Stimulated activated CD4-positive, alpha-beta T cell treated with anti-CD3 and anti-CD28 coated beads, Interleukin-15, amount 100 ng/mL, for 48 hours (primary cell): ENCODE results near the gene SOCS3.

Source experiments
- DNase-seq, 2 donors: peaks; one replicate each; pipeline ENCODE4 v3.0.0-alpha.2; 2020; ENCODE audit warnings: low read depth in 2 of 2

The SOCS3 gene

DNA sequence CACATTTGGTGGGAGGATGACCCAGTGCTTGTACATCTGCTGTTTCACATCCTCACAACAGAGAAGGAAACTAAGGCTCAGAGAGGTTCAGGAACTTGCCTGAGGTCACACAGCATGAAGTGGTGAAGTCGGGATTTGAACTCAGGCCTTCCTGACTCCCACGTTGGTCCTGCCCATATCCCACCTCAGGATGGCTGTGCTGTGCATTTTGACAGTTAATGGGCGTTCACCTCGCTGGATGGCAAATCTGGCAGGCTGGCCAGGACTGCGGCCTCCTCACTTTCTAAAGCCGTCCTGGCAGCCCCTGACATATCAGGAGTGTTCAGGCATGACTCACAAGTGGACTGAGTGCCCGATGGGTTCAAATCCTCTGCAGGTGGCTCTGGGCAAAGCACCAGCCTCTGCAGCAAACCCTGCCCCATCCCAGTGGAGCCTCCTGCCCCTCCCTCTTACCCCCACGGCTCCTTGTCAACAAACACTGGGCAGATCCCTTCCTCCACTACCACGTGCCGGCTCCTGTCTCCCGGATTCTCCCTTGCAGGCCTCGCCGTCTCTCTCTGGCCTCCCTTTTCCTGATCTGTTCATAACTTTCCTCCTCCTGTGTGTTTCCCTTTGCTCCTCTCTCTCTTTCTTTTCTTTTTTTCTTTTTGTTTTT is 29.2 kb downstream of the SOCS3 start:
- no peak for DNase-seq

DNA sequence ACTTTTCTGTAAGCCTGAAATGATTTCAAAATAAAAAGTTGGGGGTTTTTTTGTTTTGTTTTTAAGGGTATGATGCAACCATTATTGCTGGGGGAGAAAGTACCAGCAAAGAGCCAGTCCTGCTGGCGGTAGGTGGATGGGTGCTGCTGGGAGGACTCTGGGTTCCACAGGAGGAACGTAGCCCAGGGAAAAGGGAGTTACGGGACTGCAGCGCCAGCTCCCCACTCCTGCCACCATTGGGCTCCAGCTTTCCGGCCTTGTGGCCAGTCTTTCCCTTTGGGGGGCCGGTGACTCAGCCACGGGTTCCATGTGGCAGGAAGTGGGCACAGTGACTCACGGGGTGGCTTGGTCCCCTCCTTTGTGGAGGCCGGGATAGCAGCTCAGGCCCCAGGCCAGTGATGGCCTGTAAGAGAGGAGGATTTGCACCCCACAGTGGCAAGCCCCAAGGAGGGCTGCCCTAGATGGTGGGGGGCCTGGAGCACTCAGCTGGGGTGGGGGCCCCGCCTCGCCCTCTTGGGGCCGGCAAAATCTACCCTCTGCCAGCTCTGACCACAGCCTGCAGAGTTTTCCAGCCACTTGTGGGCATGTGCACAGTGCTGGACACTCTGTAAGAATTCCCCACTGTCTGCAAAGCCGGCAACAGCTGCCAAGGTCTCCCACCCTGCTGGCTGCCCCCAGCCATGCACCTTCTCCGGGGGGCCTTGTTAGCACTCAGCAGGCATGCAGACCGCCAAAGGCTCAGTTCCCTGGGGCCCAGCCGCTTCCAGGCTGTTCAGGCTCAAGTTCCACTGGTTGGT is 30.4 kb downstream of the SOCS3 start:
- no peak for DNase-seq

- DNase-seq: no peak
These were observed 32.0 kb downstream of the SOCS3 start for GRCh38 chr17:78327880-78328279.

GRCh38 chr17:78325076-78325687 is 34.7 kb downstream of the SOCS3 start:
- DNase-seq: no peak

DNA sequence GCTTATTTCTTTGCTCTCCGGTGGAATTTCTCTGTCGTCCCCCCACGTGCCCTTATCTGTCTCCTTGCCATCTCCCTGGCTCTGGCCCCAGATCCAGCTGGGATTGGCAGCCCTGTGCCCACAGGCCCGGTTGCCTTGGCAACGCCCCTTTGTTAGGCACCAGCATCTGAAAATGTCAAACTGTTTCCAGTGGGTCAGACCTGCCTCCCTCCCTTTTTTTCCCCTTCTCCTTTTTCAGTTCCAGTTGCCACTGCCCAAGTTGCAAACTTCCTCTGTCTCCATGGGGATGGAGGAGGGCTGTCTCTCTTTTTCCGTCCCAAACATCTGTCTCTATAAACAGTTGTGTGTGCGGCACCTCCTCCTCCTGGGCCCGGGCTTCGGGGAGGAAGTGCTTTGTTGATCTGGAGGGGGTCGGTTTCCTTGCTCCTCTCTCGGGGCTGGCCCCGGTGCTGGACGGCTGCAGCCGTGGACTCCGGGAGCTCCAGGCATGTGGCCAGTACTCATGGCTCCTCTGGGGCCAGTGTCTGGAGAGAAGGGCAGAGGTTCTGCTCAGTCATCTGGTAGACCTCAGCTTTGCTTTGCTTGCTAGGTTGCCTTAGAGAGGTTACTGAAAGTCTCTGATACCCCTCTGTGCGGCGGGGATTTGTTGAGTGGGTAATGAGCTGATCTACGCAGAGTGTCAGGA is 35.3 kb downstream of the SOCS3 start:
- no peak for DNase-seq

- no peak for DNase-seq
These were observed 36.0 kb downstream of the SOCS3 start for GRCh38 chr17:78323826-78324390.

DNA sequence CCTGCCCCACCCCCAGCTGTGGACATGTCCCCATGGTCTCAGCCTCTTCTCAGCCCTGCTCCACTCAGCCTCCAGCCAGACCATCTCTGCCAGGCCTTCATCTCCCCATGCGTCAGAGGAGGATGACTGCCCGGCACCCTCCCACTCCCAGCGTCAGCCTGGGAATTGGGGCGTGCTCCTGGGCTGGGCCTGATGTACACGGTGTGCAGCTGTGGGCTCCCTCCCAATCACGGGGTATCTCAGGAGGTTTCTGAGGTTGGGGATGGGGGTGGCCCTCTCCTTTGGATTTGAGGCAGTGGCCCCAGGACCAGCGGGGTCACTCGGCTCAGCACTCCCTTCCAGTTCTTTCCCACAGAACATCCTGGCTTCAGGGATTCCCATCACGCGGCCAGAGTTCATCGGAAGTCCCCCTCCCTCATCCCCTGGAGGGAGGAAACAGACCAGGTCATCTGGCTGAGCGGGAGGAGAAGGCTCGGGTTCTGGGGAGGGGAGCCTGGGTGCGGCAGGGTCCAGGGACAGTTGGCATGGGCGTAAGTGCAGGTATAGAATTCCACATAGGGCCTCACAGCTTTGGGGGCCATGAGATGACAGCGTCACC is 36.9 kb downstream of the SOCS3 start:
- DNase-seq: no peak

GRCh38 chr17:78322327-78322857 is 37.5 kb downstream of the SOCS3 start:
- no peak for DNase-seq

DNA sequence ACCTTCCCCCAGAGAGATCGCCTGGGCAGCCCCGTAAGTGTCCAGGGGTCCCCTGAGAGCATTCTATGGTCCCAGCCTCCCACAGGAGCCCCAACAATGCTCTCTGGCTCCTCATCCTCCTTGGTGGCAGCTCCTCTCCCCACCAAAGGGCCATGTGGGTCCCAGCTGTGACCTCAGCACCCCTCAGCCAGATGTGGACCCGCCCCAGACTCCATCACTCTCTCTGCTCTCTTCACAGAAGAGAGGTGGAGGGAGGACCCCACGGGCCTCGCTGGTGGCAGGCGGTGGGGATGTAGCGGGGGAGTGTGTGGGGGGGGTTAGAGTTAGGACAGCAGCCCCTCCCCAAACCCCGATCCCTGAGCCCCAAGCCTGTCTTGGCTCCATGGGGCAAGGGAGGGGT is 41.0 kb downstream of the SOCS3 start:
- no peak for DNase-seq

DNA sequence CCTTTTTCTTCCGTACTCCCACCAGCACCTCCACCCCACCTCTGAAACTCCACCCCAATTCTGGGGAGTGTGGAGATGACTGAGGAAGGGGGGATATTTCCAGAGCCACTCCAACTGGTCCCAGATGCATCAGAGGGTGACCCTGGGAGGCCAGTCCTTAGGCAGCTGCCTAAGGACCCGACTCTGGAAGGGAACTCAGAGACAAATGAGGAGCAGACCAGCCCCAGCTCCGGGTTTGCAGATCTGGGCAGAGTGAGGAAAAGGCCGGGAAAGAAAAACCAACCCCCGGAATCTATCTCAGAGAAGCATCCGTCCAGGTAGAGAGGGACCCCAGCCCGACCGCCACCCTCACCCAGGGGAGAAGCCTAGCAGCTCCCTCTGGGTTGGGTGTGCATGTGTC is 41.5 kb downstream of the SOCS3 start:
- no peak for DNase-seq

DNA sequence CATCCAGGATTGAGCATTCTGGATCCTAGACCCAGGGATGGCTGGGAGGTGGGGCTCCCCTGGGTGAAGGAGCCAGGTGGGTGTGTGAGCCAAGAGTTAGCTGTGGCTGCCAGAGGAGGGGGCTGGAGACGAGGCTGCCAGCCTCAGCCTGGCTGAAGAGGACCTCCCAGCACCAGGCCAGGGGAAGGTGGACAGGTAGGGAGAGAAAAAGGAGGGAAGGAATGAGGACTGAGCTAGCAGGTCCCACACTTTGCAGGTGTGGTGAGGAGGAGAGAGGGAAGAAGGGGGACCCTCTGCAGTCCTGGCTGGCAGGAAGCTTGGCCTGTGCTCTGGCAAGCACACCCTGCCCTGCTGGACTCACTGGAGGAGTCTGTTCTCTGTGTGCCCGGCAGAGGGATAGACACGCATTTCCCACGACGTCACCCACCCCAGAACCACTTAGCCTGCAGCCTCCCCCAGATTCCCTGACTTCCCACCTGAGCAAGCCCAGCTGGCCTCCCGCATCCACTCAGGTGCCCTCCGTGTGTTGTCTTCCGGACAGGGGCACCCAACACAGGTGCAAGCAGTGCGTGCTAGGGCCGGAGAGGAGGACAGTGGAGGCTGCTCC is 42.0 kb downstream of the SOCS3 start:
- no peak for DNase-seq

GRCh38 chr17:78316867-78317789 is 42.7 kb downstream of the SOCS3 start:
- no peak for DNase-seq

GRCh38 chr17:78316115-78316866 is 43.6 kb downstream of the SOCS3 start:
- DNase-seq: no peak

- peak; percentile 40 to 46 for DNase-seq
These were observed 44.3 kb downstream of the SOCS3 start for GRCh38 chr17:78315355-78316114.

DNA sequence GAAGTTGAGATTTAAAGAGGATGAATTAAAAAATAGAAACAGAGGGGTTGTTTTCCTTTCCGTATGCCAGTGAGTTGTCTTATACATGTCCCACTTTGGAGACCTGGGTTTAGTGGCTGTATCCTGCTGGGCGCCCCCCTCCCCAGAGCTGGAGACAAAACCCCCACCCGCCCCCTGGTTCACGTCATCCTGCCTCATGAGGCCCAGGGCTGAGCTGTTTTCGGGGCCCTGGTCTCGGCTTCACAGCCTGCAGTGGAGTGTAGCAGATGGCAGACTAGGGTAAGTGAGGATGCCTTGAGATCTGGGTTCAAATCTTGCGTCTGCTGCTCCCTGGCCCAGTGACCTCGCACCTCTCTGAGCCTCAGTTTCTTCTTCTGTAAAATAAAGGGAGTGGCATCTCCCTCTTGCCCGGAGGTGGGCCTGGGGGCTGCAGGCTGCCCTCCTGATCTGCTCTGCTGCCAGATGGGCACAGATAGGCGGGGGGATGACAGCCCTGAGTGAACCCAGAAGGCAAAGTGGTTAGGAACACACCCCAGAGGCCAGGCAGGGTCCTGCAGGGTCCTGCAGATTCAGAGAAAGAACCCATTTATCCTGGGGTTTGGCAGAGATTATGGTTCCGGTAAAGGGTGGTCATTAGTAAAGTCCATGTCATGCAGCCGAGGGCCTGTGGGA is 45.1 kb downstream of the SOCS3 start:
- peak in 1 of 2 donors; percentile 14 for DNase-seq

GRCh38 chr17:78313735-78314648 is 45.9 kb downstream of the SOCS3 start:
- peak; percentile 61 to 71 for DNase-seq
